Liver (tissue), 9 donors: Measurements from ENCODE around the gene MFGE8. TPM values are rescaled to one million over a fixed set of nuclear protein-coding genes. Genes with fewer than 3 reads are reported as not detected.

Experiments
- DNase-seq: peaks from one replicate; pipeline ENCODE4 v3.0.0-alpha.2; 2017; ENCODE audit warnings: low spot score
- H3K27ac ChIP-seq, 2 donors: one replicate each; pipeline ENCODE4 v1.7.0; 2013; ENCODE audit warnings: inconsistent platforms in 2 of 2, low read length in 2 of 2, control low read depth in 1 of 2, low read depth in 1 of 2, mild to moderate bottlenecking in 1 of 2
- H3K27me3 ChIP-seq, 4 donors: one replicate each; pipeline versions ENCODE4 v1.6.1 to v1.7.0; 2013; ENCODE audit warnings: low read length in 3 of 4, inconsistent platforms in 1 of 4, mild to moderate bottlenecking in 1 of 4, moderate library complexity in 1 of 4; ENCODE audit not compliant: control insufficient read depth in 4 of 4, insufficient read depth in 4 of 4
- H3K36me3 ChIP-seq, 4 donors: one replicate each; pipeline versions ENCODE4 v1.6.1 to v1.7.0; 2013; ENCODE audit warnings: low read length in 3 of 4, mild to moderate bottlenecking in 3 of 4, low read depth in 1 of 4, moderate library complexity in 1 of 4; ENCODE audit not compliant: control insufficient read depth in 4 of 4, insufficient read depth in 3 of 4
- H3K4me1 ChIP-seq, 4 donors: one replicate each; pipeline versions ENCODE4 v1.6.1 to v1.7.0; 2013; ENCODE audit warnings: low read length in 3 of 4, mild to moderate bottlenecking in 3 of 4, moderate library complexity in 1 of 4; ENCODE audit not compliant: control insufficient read depth in 4 of 4, insufficient read depth in 4 of 4
- H3K4me3 ChIP-seq, 3 donors: one replicate each; pipeline versions ENCODE4 v1.6.1 to v1.7.0; 2013; ENCODE audit warnings: low read length in 3 of 3, control low read depth in 1 of 3, low read depth in 1 of 3, mild to moderate bottlenecking in 1 of 3
- H3K9ac ChIP-seq, 2 donors: one replicate each; pipeline ENCODE4 v1.7.0; 2013; ENCODE audit warnings: low read length in 2 of 2, mild to moderate bottlenecking in 2 of 2, moderate library complexity in 2 of 2, control low read depth in 1 of 2, low read depth in 1 of 2
- H3K9me3 ChIP-seq, 4 donors: one replicate each; pipeline versions ENCODE4 v1.6.1 to v1.7.0; 2013; ENCODE audit warnings: low read length in 3 of 4; ENCODE audit not compliant: control insufficient read depth in 4 of 4
- ATF3 ChIP-seq: IDR thresholded peaks from 2 replicates; pipeline ENCODE4 v1.6.1; 2016; ENCODE audit warnings: antibody characterized with exemption
- CTCF ChIP-seq: fragments of 150-350 bp; IDR thresholded peaks from 2 replicates; pipeline ENCODE4 v1.5.1; 2017; ENCODE audit warnings: improper control_type of control experiment, low read depth, low read length; ENCODE audit not compliant: missing input control
- EGR1 ChIP-seq, 2 donors: IDR thresholded peaks; 2 replicates each; pipeline ENCODE4 v1.6.1; 2016 to 2018; ENCODE audit warnings: antibody characterized with exemption in 2 of 2, low read depth in 2 of 2
- FOXA1 ChIP-seq: IDR thresholded peaks from 2 replicates; pipeline ENCODE4 v1.6.1; 2016; ENCODE audit warnings: antibody characterized with exemption
- FOXA2 ChIP-seq: IDR thresholded peaks from 2 replicates; pipeline ENCODE4 v1.6.1; 2016; ENCODE audit warnings: antibody characterized with exemption
- GABPA ChIP-seq, 2 donors: IDR thresholded peaks in 1 of 2; conservative IDR thresholded peaks in 1 of 2; 2 replicates each; pipeline ENCODE4 v1.6.1; 2016; ENCODE audit warnings: antibody characterized with exemption in 2 of 2, mild to moderate bottlenecking in 1 of 2, moderate library complexity in 1 of 2
- HNF4A ChIP-seq, 2 donors: conservative IDR thresholded peaks; 2 replicates each; pipeline ENCODE4 v1.6.1; 2016; ENCODE audit warnings: antibody characterized with exemption in 2 of 2, mild to moderate bottlenecking in 2 of 2
- HNF4G ChIP-seq: IDR thresholded peaks from 2 replicates; pipeline ENCODE4 v1.6.1; 2016; ENCODE audit warnings: antibody characterized with exemption
- JUND ChIP-seq, 2 donors: IDR thresholded peaks; 2 replicates each; pipeline ENCODE4 v1.6.1; 2016; ENCODE audit warnings: antibody characterized with exemption in 2 of 2
- MAX ChIP-seq: IDR thresholded peaks from 2 replicates; pipeline ENCODE4 v1.6.1; 2016; ENCODE audit warnings: antibody characterized with exemption
- RAD21 ChIP-seq, 2 donors: IDR thresholded peaks; 2 replicates each; pipeline ENCODE4 v1.6.1; 2016; ENCODE audit warnings: antibody characterized with exemption in 2 of 2, mild to moderate bottlenecking in 2 of 2
- REST ChIP-seq: IDR thresholded peaks from 2 replicates; pipeline ENCODE4 v1.6.1; 2016; ENCODE audit warnings: antibody characterized with exemption, mild to moderate bottlenecking
- RXRA ChIP-seq, 2 donors: IDR thresholded peaks; 2 replicates each; pipeline ENCODE4 v1.6.1; 2017 to 2018; ENCODE audit warnings: antibody characterized with exemption in 2 of 2, mild to moderate bottlenecking in 1 of 2
- TAF1 ChIP-seq: conservative IDR thresholded peaks from 2 replicates; pipeline ENCODE4 v1.6.1; 2016; ENCODE audit warnings: antibody characterized with exemption, mild to moderate bottlenecking
- YY1 ChIP-seq: IDR thresholded peaks from 2 replicates; pipeline ENCODE4 v1.6.1; 2016; ENCODE audit warnings: antibody characterized with exemption, mild to moderate bottlenecking
- ZBTB33 ChIP-seq: IDR thresholded peaks from 2 replicates; pipeline ENCODE4 v1.6.1; 2016; ENCODE audit warnings: antibody characterized with exemption
- WGBS: extraction: QIAGEN DNeasy Blood & Tissue Kit; methylation state at CpG from one replicate; pipeline ENCODE4 v1.1.7; 2013; 5-methylcytosine and 5-hydroxymethylcytosine counted together
- polyA plus RNA-seq, 2 donors: library from polyadenylated mRNA; stranded (reverse) in 1 of 2; unstranded in 1 of 2; fragments of 200-250 nt in 1 of 2; fragments of >200 nt in 1 of 2; fragmentation: Nextera tagmentation in 1 of 2; extraction: Ambion mirVana in 1 of 2; gene quantifications; one replicate each; pipeline versions ENCODE4 v1.2.1 to v1.2.3, GENCODE V29; 2013 to 2015
- total RNA-seq, 2 donors: library from RNA; depleted of rRNA; stranded (reverse); fragments of >200 nt; gene quantifications; one replicate each; pipeline ENCODE4 v1.2.3, GENCODE V29; 2014
- donor health status: healthy.
- donor health status: healthy.
- donor health status: healthy.
- donor health status: healthy.
- donor health status: healthy.

Gene MFGE8
- total and polyA plus RNA-seq, 4 donors: 6.6 to 14.8 (median 12.8) TPM

- H3K27me3 ChIP-seq: peaks cover 0 to 10% (median 0%) of the 10 kb centered on the region in 4 donors
- no peaks in the 10 kb centered on the region for H3K36me3 ChIP-seq
- 42% methylated on average over 1 of the region's 1 CpG for WGBS
- H3K27ac ChIP-seq: no peak overlapping the region
- H3K9me3 ChIP-seq: no peaks in the 10 kb centered on the region
- no peak overlapping the region for H3K9ac ChIP-seq
- H3K4me3 ChIP-seq: no peak overlapping the region
- DNase-seq: no peak
- no peak for TF ChIP-seq JUND (IDR thresholded peaks at IDR 0.05)
- no peak for TF ChIP-seq REST
- TF ChIP-seq ZBTB33: no peak
- no peak for TF ChIP-seq HNF4G
- TF ChIP-seq HNF4A (conservative IDR thresholded peaks at IDR 0.05): no peak
- TF ChIP-seq FOXA1: no peak
- no peaks in the 10 kb centered on the region for H3K4me1 ChIP-seq
Measured at GRCh38 chr15:88863412-88863811, 49.8 kb downstream of the MFGE8 start.

GRCh38 chr15:88860212-88860611 is 53.0 kb downstream of the MFGE8 start:
- 73% methylated on average over 7 of the region's 7 CpGs for WGBS
- no peak for DNase-seq
- H3K9ac ChIP-seq: no peak overlapping the region
- TF ChIP-seq MAX (no peak), GABPA (IDR thresholded peaks at IDR 0.05 in 1 of 2, conservative IDR thresholded peaks at IDR 0.05 in 1 of 2) (no peak), TAF1 (no peak), ZBTB33 (no peak), RAD21 (IDR thresholded peaks at IDR 0.05) (no peak), FOXA2 (no peak), HNF4G (no peak), HNF4A (conservative IDR thresholded peaks at IDR 0.05) (no peak), YY1 (no peak), CTCF (no peak), ATF3 (no peak), RXRA (IDR thresholded peaks at IDR 0.05) (no peak), EGR1 (IDR thresholded peaks at IDR 0.05; ENCODE audit: low read depth in 2 of 2) (no peak), JUND (IDR thresholded peaks at IDR 0.05) (no peak)
- no peaks in the 10 kb centered on the region for H3K36me3 ChIP-seq
- H3K4me1 ChIP-seq: no peaks in the 10 kb centered on the region
- no peaks in the 10 kb centered on the region for H3K9me3 ChIP-seq
- H3K27ac ChIP-seq: no peak overlapping the region
- peaks cover 0 to 10% (median 0%) of the 10 kb centered on the region in 4 donors for H3K27me3 ChIP-seq
- H3K4me3 ChIP-seq: no peak overlapping the region
